Nucleus accumbens (tissue), 56 donors: ENCODE data around the gene ATG10.
A peak's percentile ranks its signal among the peaks of the same experiment; 100 is the strongest.
"Not testable (repeated sequence)": the region's sequence is repeated elsewhere in the genome, so short reads cannot be mapped to it uniquely, and the experiment has no call there.

Experiments
- DNase-seq, 56 donors: peaks; one replicate each; lab custom pipeline; 2025; lab: John Stamatoyannopoulos, UW

ATG10 gene

GRCh38 chr5:82109013-82109412 lies 137.2 kb downstream of the ATG10 start:
- no peak for DNase-seq

- not testable (repeated sequence) for DNase-seq
These were observed 138.1 kb downstream of the ATG10 start for GRCh38 chr5:82109915-82110314.

- DNase-seq, result no peak
These were observed 139.4 kb downstream of the ATG10 start for GRCh38 chr5:82111191-82111590.

GRCh38 chr5:82115858-82116257 lies 144.0 kb downstream of the ATG10 start:
- no peak for DNase-seq

GRCh38 chr5:82119889-82120288 lies 148.1 kb downstream of the ATG10 start:
- DNase-seq, result no peak

GRCh38 chr5:82129723-82130285 lies 158.0 kb downstream of the ATG10 start:
- no peak for DNase-seq

- DNase-seq, result no peak
These were observed 158.8 kb downstream of the ATG10 start for GRCh38 chr5:82130602-82131001.

- no peak for DNase-seq
These were observed 165.4 kb downstream of the ATG10 start for GRCh38 chr5:82137205-82137604.

- DNase-seq, result not testable (repeated sequence)
These were observed 168.0 kb downstream of the ATG10 start for GRCh38 chr5:82139837-82140236.

- DNase-seq, result no peak
These were observed 170.5 kb downstream of the ATG10 start for GRCh38 chr5:82142217-82142841.

GRCh38 chr5:82142928-82143577 lies 171.2 kb downstream of the ATG10 start:
- DNase-seq, result no peak

GRCh38 chr5:82147860-82148573 lies 176.2 kb downstream of the ATG10 start:
- DNase-seq, result no peak

- no peak for DNase-seq
These were observed 177.6 kb downstream of the ATG10 start for GRCh38 chr5:82149434-82149833.

GRCh38 chr5:82150559-82150958 lies 178.7 kb downstream of the ATG10 start:
- DNase-seq, result peak in 12 of 56 donors; percentile 1 to 29 (median 4)

- no peak for DNase-seq
These were observed 179.4 kb downstream of the ATG10 start for GRCh38 chr5:82151204-82151603.

- DNase-seq, result no peak
These were observed 179.8 kb downstream of the ATG10 start for GRCh38 chr5:82151662-82152061.

GRCh38 chr5:82152978-82153481 lies 181.2 kb downstream of the ATG10 start:
- DNase-seq, result no peak

- no peak for DNase-seq
These were observed 183.0 kb downstream of the ATG10 start for GRCh38 chr5:82154776-82155175.

- DNase-seq, result no peak
These were observed 183.5 kb downstream of the ATG10 start for GRCh38 chr5:82155305-82155704.

- DNase-seq, result no peak
These were observed 185.1 kb downstream of the ATG10 start for GRCh38 chr5:82156874-82157273.

GRCh38 chr5:82158755-82159413 lies 187.1 kb downstream of the ATG10 start:
- no peak for DNase-seq
